H9 (cell line): Measurements from ENCODE around the gene CDC20. TPM values are rescaled to one million over a fixed set of nuclear protein-coding genes. Genes with fewer than 3 reads are reported as not detected.

ENCODE experiments used
- DNase-seq: peaks from one replicate; pipeline ENCODE4 v3.0.0-alpha.2; 2017
- H2AFZ ChIP-seq: one replicate; pipeline ENCODE4 v1.6.1; 2013; ENCODE audit warnings: mild to moderate bottlenecking, low read length, control low read depth, moderate library complexity
- H2AK5ac ChIP-seq: 2 replicates; pipeline ENCODE4 v1.6.1; 2013; ENCODE audit warnings: low read length, control low read depth, mixed read lengths; ENCODE audit not compliant: insufficient read length
- H2BK120ac ChIP-seq: one replicate; pipeline ENCODE4 v1.6.1; 2013; ENCODE audit warnings: low read depth, mild to moderate bottlenecking, low read length, control low read depth, inconsistent platforms; ENCODE audit not compliant: poor library complexity, severe bottlenecking
- H2BK12ac ChIP-seq: 2 replicates; pipeline ENCODE4 v1.6.1; 2013; ENCODE audit warnings: low read length, control low read depth, mixed read lengths, low read depth; ENCODE audit not compliant: insufficient read length
- H2BK15ac ChIP-seq: 2 replicates; pipeline ENCODE4 v1.6.1; 2013; ENCODE audit warnings: low read depth, low read length, control low read depth
- H2BK20ac ChIP-seq: one replicate; pipeline ENCODE4 v1.6.1; 2013; ENCODE audit warnings: low read depth, mild to moderate bottlenecking, low read length, control low read depth, inconsistent platforms; ENCODE audit not compliant: poor library complexity, severe bottlenecking
- H2BK5ac ChIP-seq: 2 replicates; pipeline ENCODE4 v1.6.1; 2013; ENCODE audit warnings: low read length, control low read depth, mixed read lengths; ENCODE audit not compliant: insufficient read length
- H3K14ac ChIP-seq: 2 replicates; pipeline ENCODE4 v1.6.1; 2013; ENCODE audit warnings: low read length, control low read depth; ENCODE audit not compliant: insufficient read depth
- H3K18ac ChIP-seq: 2 replicates; pipeline ENCODE4 v1.6.1; 2013; ENCODE audit warnings: low read depth, mild to moderate bottlenecking, mixed read lengths, low read length, control low read depth; ENCODE audit not compliant: insufficient read length
- H3K23ac ChIP-seq: 2 replicates; pipeline ENCODE4 v1.6.1; 2013; ENCODE audit warnings: low read length, control low read depth, mixed read lengths, low read depth; ENCODE audit not compliant: insufficient read length
- H3K23me2 ChIP-seq: 2 replicates; pipeline ENCODE4 v1.6.1; 2013; ENCODE audit warnings: low read depth, mild to moderate bottlenecking, mixed read lengths, low read length, control low read depth; ENCODE audit not compliant: insufficient read length, poor library complexity, severe bottlenecking
- H3K27ac ChIP-seq: 2 replicates; pipeline ENCODE4 v1.5.1; 2013; ENCODE audit warnings: low read length, control low read depth, mixed read lengths, low read depth; ENCODE audit not compliant: insufficient read length
- H3K27me3 ChIP-seq: 2 replicates; pipeline ENCODE4 v1.6.1; 2013; ENCODE audit warnings: low read length, control low read depth, inconsistent platforms; ENCODE audit not compliant: insufficient read depth
- H3K4ac ChIP-seq: 2 replicates; pipeline ENCODE4 v1.6.1; 2013; ENCODE audit warnings: low read depth, mild to moderate bottlenecking, control low read depth, inconsistent platforms, low read length, moderate library complexity
- H3K4me1 ChIP-seq: 2 replicates; pipeline ENCODE4 v1.6.1; 2013; ENCODE audit warnings: low read length, control low read depth, inconsistent platforms; ENCODE audit not compliant: insufficient read depth
- H3K4me2 ChIP-seq: 2 replicates; pipeline ENCODE4 v1.6.1; 2013; ENCODE audit warnings: low read length, control low read depth, mixed read lengths; ENCODE audit not compliant: insufficient read length, insufficient read depth
- H3K56ac ChIP-seq: 2 replicates; pipeline ENCODE4 v1.6.1; 2013; ENCODE audit warnings: low read depth, mild to moderate bottlenecking, mixed read lengths, low read length, control low read depth; ENCODE audit not compliant: insufficient read length
- H3K79me1 ChIP-seq: 2 replicates; pipeline ENCODE4 v1.6.1; 2013; ENCODE audit warnings: low read depth, mild to moderate bottlenecking, moderate library complexity, low read length, control low read depth, inconsistent platforms; ENCODE audit not compliant: insufficient read depth, poor library complexity, severe bottlenecking
- H3K79me2 ChIP-seq: 2 replicates; pipeline ENCODE4 v1.6.1; 2013; ENCODE audit warnings: low read length, control low read depth, inconsistent platforms; ENCODE audit not compliant: insufficient read depth
- H3K9ac ChIP-seq: 2 replicates; pipeline ENCODE4 v1.6.1; 2013; ENCODE audit warnings: low read length, control low read depth, mixed read lengths; ENCODE audit not compliant: insufficient read length; ENCODE audit errors: extremely low read depth
- H3K9me3 ChIP-seq: one replicate; pipeline ENCODE4 v1.6.1; 2013; ENCODE audit warnings: low read depth, low read length, inconsistent platforms; ENCODE audit not compliant: control insufficient read depth
- H3T11ph ChIP-seq: one replicate; pipeline ENCODE4 v1.6.1; 2013; ENCODE audit warnings: mild to moderate bottlenecking, low read length, control low read depth, inconsistent platforms
- H4K20me1 ChIP-seq: one replicate; pipeline ENCODE4 v1.6.1; 2013; ENCODE audit not compliant: control insufficient read depth, insufficient read length, insufficient read depth
- H4K5ac ChIP-seq: 2 replicates; pipeline ENCODE4 v1.6.1; 2013; ENCODE audit warnings: low read depth, mild to moderate bottlenecking, mixed read lengths, low read length, control low read depth; ENCODE audit not compliant: insufficient read length
- H4K8ac ChIP-seq: replicated peaks from 2 replicates; pipeline ENCODE4 v1.6.1; 2013; ENCODE audit warnings: low read length, control low read depth, mixed read lengths, low read depth; ENCODE audit not compliant: insufficient read length
- H4K91ac ChIP-seq: 2 replicates; pipeline ENCODE4 v1.6.1; 2013; ENCODE audit warnings: low read depth, mild to moderate bottlenecking, moderate library complexity, mixed read lengths, low read length, control low read depth; ENCODE audit not compliant: insufficient read length
- H3K27ac Mint-ChIP-seq, 3 experiments: 2 replicates in 2 of 3; 3 replicates in 1 of 3; pipeline ENCODE4 v1.8.0; 2020 to 2021; ENCODE audit warnings: mixed read lengths in 3 of 3, mild to moderate bottlenecking in 1 of 3, moderate library complexity in 1 of 3
- H3K27me3 Mint-ChIP-seq: 2 replicates; pipeline ENCODE4 v1.8.0; 2021; ENCODE audit warnings: low read depth, mild to moderate bottlenecking, moderate library complexity, mixed read lengths
- H3K36me3 Mint-ChIP-seq, 3 experiments: 2 replicates in 2 of 3; 3 replicates in 1 of 3; pipeline ENCODE4 v1.8.0; 2020 to 2021; ENCODE audit warnings: low read depth in 3 of 3, mixed read lengths in 3 of 3; ENCODE audit not compliant: insufficient read depth in 1 of 3
- H3K4me1 Mint-ChIP-seq, 2 experiments: 2 replicates each; pipeline ENCODE4 v1.8.0; 2020; ENCODE audit warnings: mixed read lengths in 2 of 2
- H3K4me3 Mint-ChIP-seq, 2 experiments: 2 replicates in 1 of 2; 3 replicates in 1 of 2; pipeline ENCODE4 v1.8.0; 2020 to 2021; ENCODE audit warnings: mild to moderate bottlenecking in 2 of 2, mixed read lengths in 2 of 2, moderate library complexity in 1 of 2
- H3K9me3 Mint-ChIP-seq, 2 experiments: 2 replicates in 1 of 2; 3 replicates in 1 of 2; pipeline ENCODE4 v1.8.0; 2020; ENCODE audit warnings: mild to moderate bottlenecking in 2 of 2, mixed read lengths in 2 of 2, moderate library complexity in 1 of 2
- WGBS: extraction: QIAGEN DNeasy Blood & Tissue Kit; methylation state at CpG from one replicate; pipeline ENCODE4 v1.1.7; 2013; ENCODE audit warnings: missing lambda C conversion rate, low lambda C conversion rate, mixed read lengths; ENCODE audit not compliant: insufficient read length; ENCODE audit errors: extremely low coverage; 5-methylcytosine and 5-hydroxymethylcytosine counted together
- total RNA-seq: library from RNA; stranded (reverse); gene quantifications from 2 replicates; pipeline ENCODE4 v1.2.1, GENCODE V29; 2021
- TF ChIP-seq, protein P1 (sequence below): fragments of 200-600 bp; sonication (generic); conservative IDR thresholded peaks from 3 replicates; pipeline ENCODE4 v1.8.0; 2021; ENCODE audit warnings: antibody characterized with exemption, mild to moderate bottlenecking

CDC20 gene
- total RNA-seq, 1 experiment from 2014 or later: 246 TPM

- H3K4me1 Mint-ChIP-seq: peaks cover 35 to 53% of the 10 kb centered on the region in 2 experiments
- Histone ChIP-seq H2BK20ac (no peak overlapping the region), H3K9ac (peak overlapping the region; percentile 73), H3K18ac (peak overlapping the region; percentile 87), H4K91ac (no peak overlapping the region), H2BK12ac (no peak overlapping the region), H4K5ac (no peak overlapping the region), H3K79me2 (no peaks in the 10 kb centered on the region), H3K4me1 (peaks cover 5% of the 10 kb centered on the region), H3K56ac (no peak overlapping the region), H3K4ac (no peak overlapping the region), H4K8ac (no peak overlapping the region), H2AK5ac (no peak overlapping the region), H3K9me3 (no peaks in the 10 kb centered on the region), H3K4me2 (peak overlapping the region; percentile 77), H2BK5ac (no peak overlapping the region), H3T11ph (no peak overlapping the region), H3K23me2 (peaks cover 10% of the 10 kb centered on the region), H3K79me1 (no peaks in the 10 kb centered on the region), H4K20me1 (no peaks in the 10 kb centered on the region), H3K27me3 (peaks cover 4% of the 10 kb centered on the region), H3K14ac (peak overlapping the region; percentile 85), H2BK120ac (no peak overlapping the region), H2AFZ (no peak overlapping the region), H3K23ac (no peak overlapping the region), H2BK15ac (no peak overlapping the region), H3K27ac (no peak overlapping the region)
- peaks cover 16% of the 10 kb centered on the region for H3K27me3 Mint-ChIP-seq
- H3K9me3 Mint-ChIP-seq: no peaks in the 10 kb centered on the region
- H3K36me3 Mint-ChIP-seq: no peaks in the 10 kb centered on the region
- TF ChIP-seq, protein P1, sequence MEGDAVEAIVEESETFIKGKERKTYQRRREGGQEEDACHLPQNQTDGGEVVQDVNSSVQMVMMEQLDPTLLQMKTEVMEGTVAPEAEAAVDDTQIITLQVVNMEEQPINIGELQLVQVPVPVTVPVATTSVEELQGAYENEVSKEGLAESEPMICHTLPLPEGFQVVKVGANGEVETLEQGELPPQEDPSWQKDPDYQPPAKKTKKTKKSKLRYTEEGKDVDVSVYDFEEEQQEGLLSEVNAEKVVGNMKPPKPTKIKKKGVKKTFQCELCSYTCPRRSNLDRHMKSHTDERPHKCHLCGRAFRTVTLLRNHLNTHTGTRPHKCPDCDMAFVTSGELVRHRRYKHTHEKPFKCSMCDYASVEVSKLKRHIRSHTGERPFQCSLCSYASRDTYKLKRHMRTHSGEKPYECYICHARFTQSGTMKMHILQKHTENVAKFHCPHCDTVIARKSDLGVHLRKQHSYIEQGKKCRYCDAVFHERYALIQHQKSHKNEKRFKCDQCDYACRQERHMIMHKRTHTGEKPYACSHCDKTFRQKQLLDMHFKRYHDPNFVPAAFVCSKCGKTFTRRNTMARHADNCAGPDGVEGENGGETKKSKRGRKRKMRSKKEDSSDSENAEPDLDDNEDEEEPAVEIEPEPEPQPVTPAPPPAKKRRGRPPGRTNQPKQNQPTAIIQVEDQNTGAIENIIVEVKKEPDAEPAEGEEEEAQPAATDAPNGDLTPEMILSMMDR: no peak
- WGBS: no CpG with 5 or more reads among the region's 22 CpGs
- no peak for DNase-seq
- H3K4me3 Mint-ChIP-seq: peak overlapping the region; percentile 58 to 77
- H3K27ac Mint-ChIP-seq: peak overlapping the region in 2 of 3 experiments; percentile 1 to 33; a peak in 2 of 7 replicates
Measured at GRCh38 chr1:43348343-43348808, 10.4 kb upstream of the CDC20 start.
